ENCODE measurements around the gene IDH3G. TPM values are rescaled to one million over a fixed set of nuclear protein-coding genes. Genes with fewer than 3 reads are reported as not detected.

The IDH3G gene
- total RNA-seq, 1 donor from 2014 or later: 58.5 TPM

DNA sequence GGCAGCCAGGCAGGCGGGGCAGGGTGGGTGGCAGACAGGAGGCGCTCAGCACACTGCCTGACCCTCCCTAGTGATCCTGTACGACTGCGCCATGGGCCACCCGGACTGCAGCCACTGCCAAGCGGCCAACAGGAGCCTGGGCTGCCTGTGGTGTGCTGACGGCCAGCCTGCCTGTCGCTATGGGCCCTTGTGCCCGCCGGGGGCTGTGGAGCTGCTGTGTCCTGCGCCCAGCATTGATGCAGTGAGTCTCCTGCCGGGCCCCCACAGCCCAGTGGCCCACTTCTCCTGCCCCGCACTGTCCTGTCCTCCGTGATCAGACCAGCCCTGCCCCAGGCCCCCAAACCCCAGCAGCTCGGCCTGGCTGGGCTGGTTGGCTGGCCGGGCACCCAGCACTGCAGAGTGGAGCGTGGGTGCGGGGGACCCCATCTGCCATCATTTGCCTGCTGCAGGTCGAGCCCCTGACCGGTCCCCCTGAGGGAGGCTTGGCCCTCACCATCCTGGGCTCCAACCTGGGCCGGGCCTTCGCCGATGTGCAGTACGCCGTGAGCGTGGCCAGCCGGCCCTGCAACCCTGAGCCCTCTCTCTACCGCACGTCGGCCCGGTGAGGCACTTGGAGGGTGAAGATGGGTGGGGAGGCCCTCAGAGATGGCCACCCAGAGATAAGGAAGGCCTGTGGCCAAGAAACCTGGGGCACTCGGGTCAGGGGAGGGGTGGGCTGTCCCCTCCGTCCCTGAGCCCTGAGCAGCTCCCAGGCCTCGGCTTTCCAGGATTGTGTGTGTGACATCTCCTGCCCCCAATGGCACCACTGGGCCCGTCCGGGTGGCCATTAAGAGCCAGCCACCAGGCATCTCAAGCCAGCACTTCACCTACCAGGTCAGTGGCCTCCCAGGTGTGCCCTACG, 22.5 kb downstream of the IDH3G start:
- intact Hi-C loops (cut with micrococcal nuclease): no loop called here
- CTCF ChIA-PET: no interaction called here
- POLR2A ChIA-PET: no interaction called here
- H3K27me3 Mint-ChIP-seq: no peaks in the 10 kb centered on the region
- no peaks in the 10 kb centered on the region for H3K36me3 Mint-ChIP-seq (ENCODE audit: low read depth)
- ATAC-seq (ENCODE audit: low read depth) (no peak), DNase-seq (no peak)
- H3K4me3 Mint-ChIP-seq: no peak overlapping the region
- peaks cover 1% of the 10 kb centered on the region for H3K4me1 Mint-ChIP-seq
- H3K27ac Mint-ChIP-seq: no peak overlapping the region
- TF ChIP-seq, protein P1, sequence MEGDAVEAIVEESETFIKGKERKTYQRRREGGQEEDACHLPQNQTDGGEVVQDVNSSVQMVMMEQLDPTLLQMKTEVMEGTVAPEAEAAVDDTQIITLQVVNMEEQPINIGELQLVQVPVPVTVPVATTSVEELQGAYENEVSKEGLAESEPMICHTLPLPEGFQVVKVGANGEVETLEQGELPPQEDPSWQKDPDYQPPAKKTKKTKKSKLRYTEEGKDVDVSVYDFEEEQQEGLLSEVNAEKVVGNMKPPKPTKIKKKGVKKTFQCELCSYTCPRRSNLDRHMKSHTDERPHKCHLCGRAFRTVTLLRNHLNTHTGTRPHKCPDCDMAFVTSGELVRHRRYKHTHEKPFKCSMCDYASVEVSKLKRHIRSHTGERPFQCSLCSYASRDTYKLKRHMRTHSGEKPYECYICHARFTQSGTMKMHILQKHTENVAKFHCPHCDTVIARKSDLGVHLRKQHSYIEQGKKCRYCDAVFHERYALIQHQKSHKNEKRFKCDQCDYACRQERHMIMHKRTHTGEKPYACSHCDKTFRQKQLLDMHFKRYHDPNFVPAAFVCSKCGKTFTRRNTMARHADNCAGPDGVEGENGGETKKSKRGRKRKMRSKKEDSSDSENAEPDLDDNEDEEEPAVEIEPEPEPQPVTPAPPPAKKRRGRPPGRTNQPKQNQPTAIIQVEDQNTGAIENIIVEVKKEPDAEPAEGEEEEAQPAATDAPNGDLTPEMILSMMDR (IDR thresholded peaks at IDR 0.05): no peak
- no peaks in the 10 kb centered on the region for H3K9me3 Mint-ChIP-seq

DNA sequence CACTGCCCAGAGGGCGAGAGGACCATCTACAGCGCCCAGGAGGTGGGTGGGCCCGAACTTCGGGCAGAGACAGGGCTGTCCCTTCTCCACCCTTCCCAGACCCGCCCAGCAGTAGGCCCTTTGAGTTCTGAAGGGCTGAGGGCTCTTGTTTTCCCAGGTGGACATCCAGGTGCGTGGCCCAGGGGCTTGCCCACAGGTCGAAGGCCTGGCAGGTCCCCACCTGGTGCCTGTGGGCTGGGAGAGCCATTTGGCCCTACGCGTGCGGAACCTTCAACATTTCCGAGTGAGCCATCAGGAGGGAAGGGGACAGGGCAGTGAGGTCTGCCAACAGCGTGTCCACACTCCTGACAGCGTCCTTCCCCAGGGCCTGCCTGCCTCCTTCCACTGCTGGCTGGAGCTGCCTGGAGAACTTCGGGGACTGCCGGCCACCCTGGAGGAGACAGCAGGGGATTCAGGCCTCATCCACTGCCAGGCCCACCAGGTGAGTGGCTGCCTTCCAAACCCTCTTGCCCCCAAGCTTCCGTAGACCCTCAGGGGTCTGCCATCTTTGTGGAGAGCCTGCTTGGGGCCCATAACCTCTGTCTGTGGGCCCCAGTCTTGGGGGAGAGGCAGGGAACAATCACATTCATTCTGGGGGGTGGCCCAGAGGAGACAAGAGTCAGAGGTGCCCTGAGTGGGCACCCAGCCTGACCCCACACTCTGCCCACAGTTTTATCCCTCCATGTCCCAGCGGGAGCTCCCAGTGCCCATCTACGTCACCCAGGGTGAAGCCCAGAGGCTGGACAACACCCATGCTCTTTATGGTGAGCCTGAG, 23.4 kb downstream of the IDH3G start:
- TF ChIP-seq, protein P1 (IDR thresholded peaks at IDR 0.05): no peak
- no peak for DNase-seq
- ChIA-PET POLR2A (no interaction called here), CTCF (no interaction called here)
- H3K36me3 Mint-ChIP-seq (ENCODE audit: low read depth): no peaks in the 10 kb centered on the region
- intact Hi-C loops (cut with micrococcal nuclease): no loop called here
- H3K4me3 Mint-ChIP-seq: no peak overlapping the region
- ATAC-seq (ENCODE audit: low read depth): no peak
- no peaks in the 10 kb centered on the region for H3K27me3 Mint-ChIP-seq
- no peak overlapping the region for H3K27ac Mint-ChIP-seq
- H3K4me1 Mint-ChIP-seq: peaks cover 8% of the 10 kb centered on the region
- no peaks in the 10 kb centered on the region for H3K9me3 Mint-ChIP-seq

DNA sequence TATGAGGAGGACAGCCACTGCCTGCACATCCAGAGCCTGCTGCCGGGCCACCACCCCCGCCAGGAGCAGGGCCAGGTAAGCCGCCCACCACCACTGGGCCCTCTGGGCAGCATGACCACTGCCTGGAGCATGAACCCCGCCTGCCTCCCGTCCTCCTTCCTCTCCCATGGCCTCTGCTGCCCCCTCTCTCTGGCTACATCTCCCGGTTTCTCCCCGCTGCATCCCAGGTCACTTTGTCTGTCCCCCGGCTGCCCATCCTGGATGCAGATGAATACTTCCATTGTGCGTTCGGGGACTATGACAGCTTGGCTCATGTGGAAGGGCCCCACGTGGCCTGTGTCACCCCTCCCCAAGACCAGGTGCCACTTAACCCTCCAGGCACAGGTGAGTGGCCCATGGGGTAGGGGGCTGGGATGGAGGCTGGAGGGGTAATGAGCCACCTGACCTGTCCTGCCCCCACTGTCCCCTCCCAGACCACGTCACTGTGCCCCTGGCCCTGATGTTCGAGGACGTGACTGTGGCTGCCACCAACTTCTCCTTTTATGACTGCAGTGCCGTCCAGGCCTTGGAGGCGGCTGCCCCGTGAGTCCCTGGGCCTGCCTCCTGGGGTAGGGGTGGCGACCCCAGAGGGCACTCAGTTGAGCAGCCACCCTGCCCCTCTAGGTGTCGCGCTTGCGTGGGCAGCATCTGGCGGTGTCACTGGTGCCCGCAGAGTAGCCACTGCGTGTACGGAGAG, 24.1 kb downstream of the IDH3G start:
- ChIA-PET CTCF (no interaction called here), POLR2A (no interaction called here)
- no peaks in the 10 kb centered on the region for H3K27me3 Mint-ChIP-seq
- no peaks in the 10 kb centered on the region for H3K36me3 Mint-ChIP-seq (ENCODE audit: low read depth)
- peaks cover 8% of the 10 kb centered on the region for H3K4me1 Mint-ChIP-seq
- intact Hi-C loops (cut with micrococcal nuclease): loop anchor here (10.0 kb wide), 2 partner anchors 85 to 825 kb away; partner anchors contain the start of gene SLC6A8
- ATAC-seq (ENCODE audit: low read depth) (no peak), DNase-seq (no peak)
- TF ChIP-seq, protein P1 (IDR thresholded peaks at IDR 0.05): no peak
- H3K27ac Mint-ChIP-seq: no peak overlapping the region
- H3K4me3 Mint-ChIP-seq: no peak overlapping the region
- H3K9me3 Mint-ChIP-seq: no peaks in the 10 kb centered on the region

DNA sequence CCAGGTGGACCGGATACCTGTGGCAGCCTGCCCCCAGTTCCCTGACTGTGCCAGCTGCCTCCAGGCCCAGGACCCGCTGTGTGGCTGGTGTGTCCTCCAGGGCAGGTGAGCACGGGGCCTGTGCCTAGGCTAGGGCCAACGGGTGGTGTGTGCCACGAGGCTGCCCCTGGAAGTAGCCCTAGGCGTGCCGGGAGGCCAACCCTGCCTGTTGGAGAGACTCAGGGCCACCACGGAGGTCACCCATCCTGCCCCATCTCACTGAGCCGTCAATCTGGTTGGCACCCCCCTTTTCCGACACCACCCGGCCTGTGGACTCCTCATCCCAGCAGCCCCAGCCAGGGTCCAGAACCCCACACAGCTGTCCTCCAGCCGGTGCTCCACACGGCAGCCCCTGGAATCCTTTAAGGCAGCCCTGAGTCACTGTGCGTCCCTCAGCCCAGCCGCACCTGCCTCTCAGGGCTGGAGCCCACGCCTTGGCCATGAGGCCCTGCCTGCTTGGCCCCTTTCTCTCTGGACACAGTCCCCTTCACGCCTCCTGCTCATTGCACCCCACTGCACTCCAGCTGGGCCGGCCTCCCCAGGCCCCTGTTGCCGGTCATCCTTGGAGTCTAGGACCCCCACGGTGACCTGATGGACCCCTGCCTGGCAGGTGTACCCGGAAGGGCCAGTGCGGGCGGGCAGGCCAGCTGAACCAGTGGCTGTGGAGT, 24.9 kb downstream of the IDH3G start:
- Mint-ChIP-seq H3K27ac (no peak overlapping the region), H3K36me3 (ENCODE audit: low read depth) (no peaks in the 10 kb centered on the region), H3K4me1 (peaks cover 8% of the 10 kb centered on the region), H3K9me3 (no peaks in the 10 kb centered on the region), H3K4me3 (no peak overlapping the region), H3K27me3 (no peaks in the 10 kb centered on the region)
- ATAC-seq (ENCODE audit: low read depth) (no peak), DNase-seq (no peak)
- intact Hi-C loops (cut with micrococcal nuclease): loop anchor here (10.0 kb wide), 2 partner anchors 85 to 825 kb away; partner anchors contain the start of gene SLC6A8
- ChIA-PET CTCF (no interaction called here), POLR2A (no interaction called here)
- TF ChIP-seq, protein P1 (IDR thresholded peaks at IDR 0.05): no peak

Data from activated B cell treated with CpG ODN at 0.5 μM for 24 hours (primary cell).